Parathyroid adenoma (tissue), 2 donors: ENCODE data around the gene FSIP1.

Experiments
- H2AFZ ChIP-seq: fragments of 300-600 bp; sonication (generic); one replicate; pipeline ENCODE4 v1.7.0; 2017; ENCODE audit warnings: antibody characterized with exemption, mild to moderate bottlenecking
- H3K27ac ChIP-seq: fragments of 300-600 bp; sonication (generic); one replicate; pipeline ENCODE4 v1.7.0; 2017
- H3K27me3 ChIP-seq: fragments of 300-600 bp; sonication (generic); one replicate; pipeline ENCODE4 v1.7.0; 2017; ENCODE audit warnings: low read length; ENCODE audit not compliant: control insufficient read depth, insufficient read depth
- H3K36me3 ChIP-seq: fragments of 300-600 bp; sonication (generic); one replicate; pipeline ENCODE4 v1.7.0; 2017; ENCODE audit warnings: low read length; ENCODE audit not compliant: control insufficient read depth, insufficient read depth
- H3K4me1 ChIP-seq: fragments of 300-600 bp; sonication (generic); one replicate; pipeline ENCODE4 v1.7.0; 2017; ENCODE audit warnings: control low read depth
- H3K4me2 ChIP-seq: fragments of 300-600 bp; sonication (generic); one replicate; pipeline ENCODE4 v1.7.0; 2017; ENCODE audit warnings: low read length
- H3K4me3 ChIP-seq: fragments of 300-600 bp; sonication (generic); one replicate; pipeline ENCODE4 v1.7.0; 2017; ENCODE audit warnings: low read depth, low read length
- H3K79me2 ChIP-seq: fragments of 300-600 bp; sonication (generic); one replicate; pipeline ENCODE4 v1.7.0; 2017; ENCODE audit warnings: control low read depth
- H3K9ac ChIP-seq: fragments of 300-600 bp; sonication (generic); one replicate; pipeline ENCODE4 v1.7.0; 2017; ENCODE audit warnings: mild to moderate bottlenecking
- H3K9me3 ChIP-seq: fragments of 300-600 bp; sonication (generic); one replicate; pipeline ENCODE4 v1.7.0; 2017; ENCODE audit warnings: low read length; ENCODE audit not compliant: control insufficient read depth
- CTCF ChIP-seq: fragments of 300-600 bp; sonication (generic); IDR thresholded peaks from one replicate; pipeline ENCODE4 v1.7.0; 2017; ENCODE audit warnings: antibody characterized with exemption, mild to moderate bottlenecking
- donor health status: primary hyperparathyroidism.

FSIP1 gene

GRCh38 chr15:39672666-39673065 is 110.0 kb downstream of the FSIP1 start:
- Histone ChIP-seq H3K79me2 (no peaks in the 10 kb centered on the region), H3K36me3 (no peaks in the 10 kb centered on the region), H3K4me1 (no peaks in the 10 kb centered on the region), H3K4me2 (no peak overlapping the region), H3K9me3 (no peaks in the 10 kb centered on the region), H2AFZ (no peak overlapping the region), H3K27me3 (no peaks in the 10 kb centered on the region), H3K4me3 (no peak overlapping the region), H3K9ac (no peak overlapping the region), H3K27ac (no peak overlapping the region)
- no peak for TF ChIP-seq CTCF

- Histone ChIP-seq H3K4me1 (no peaks in the 10 kb centered on the region), H3K9me3 (no peaks in the 10 kb centered on the region), H3K4me2 (no peak overlapping the region), H3K4me3 (no peak overlapping the region), H3K79me2 (no peaks in the 10 kb centered on the region), H3K9ac (no peak overlapping the region), H3K27ac (no peak overlapping the region), H3K36me3 (no peaks in the 10 kb centered on the region), H2AFZ (no peak overlapping the region), H3K27me3 (no peaks in the 10 kb centered on the region)
- TF ChIP-seq CTCF = no peak
Observed at GRCh38 chr15:39672184-39672583, 110.5 kb downstream of the FSIP1 start.

GRCh38 chr15:39670687-39671086 is 112.0 kb downstream of the FSIP1 start:
- Histone ChIP-seq H3K4me3 (no peak overlapping the region), H3K79me2 (no peaks in the 10 kb centered on the region), H3K27me3 (no peaks in the 10 kb centered on the region), H3K36me3 (no peaks in the 10 kb centered on the region), H3K9me3 (no peaks in the 10 kb centered on the region), H3K27ac (no peak overlapping the region), H2AFZ (no peak overlapping the region), H3K9ac (no peak overlapping the region), H3K4me1 (no peaks in the 10 kb centered on the region), H3K4me2 (no peak overlapping the region)
- no peak for TF ChIP-seq CTCF

- no peak for TF ChIP-seq CTCF
- Histone ChIP-seq H2AFZ (no peak overlapping the region), H3K79me2 (no peaks in the 10 kb centered on the region), H3K4me2 (no peak overlapping the region), H3K27ac (no peak overlapping the region), H3K9ac (no peak overlapping the region), H3K4me1 (no peaks in the 10 kb centered on the region), H3K9me3 (no peaks in the 10 kb centered on the region), H3K4me3 (no peak overlapping the region), H3K27me3 (no peaks in the 10 kb centered on the region), H3K36me3 (no peaks in the 10 kb centered on the region)
Observed at GRCh38 chr15:39669661-39670060, 113.0 kb downstream of the FSIP1 start.

GRCh38 chr15:39669241-39669640 is 113.4 kb downstream of the FSIP1 start:
- Histone ChIP-seq H3K36me3 (no peaks in the 10 kb centered on the region), H3K9me3 (no peaks in the 10 kb centered on the region), H2AFZ (no peak overlapping the region), H3K4me3 (no peak overlapping the region), H3K27me3 (no peaks in the 10 kb centered on the region), H3K79me2 (no peaks in the 10 kb centered on the region), H3K4me1 (no peaks in the 10 kb centered on the region), H3K4me2 (no peak overlapping the region), H3K27ac (no peak overlapping the region), H3K9ac (no peak overlapping the region)
- no peak for TF ChIP-seq CTCF
